GM18861 (cell line): Measurements from ENCODE around the gene RPS6KC1.
"Not testable (repeated sequence)": the region's sequence is repeated elsewhere in the genome, so short reads cannot be mapped to it uniquely, and the experiment has no call there.

Experiments used
- ATAC-seq: cut with Tn5 transposase; IDR thresholded peaks from one replicate; pipeline ENCODE4 v1.9.1; 2021; ENCODE audit not compliant: unreplicated experiment

The RPS6KC1 gene

GRCh38 chr1:213103377-213104306, 52.6 kb downstream of the RPS6KC1 start:
- ATAC-seq, result peak; percentile 34

- ATAC-seq, result peak; percentile 34
Observed at GRCh38 chr1:213104604-213105003, 53.6 kb downstream of the RPS6KC1 start.

GRCh38 chr1:213106298-213106697, 55.3 kb downstream of the RPS6KC1 start:
- ATAC-seq, result no peak

GRCh38 chr1:213107613-213108012, 56.6 kb downstream of the RPS6KC1 start:
- ATAC-seq, result no peak

GRCh38 chr1:213110349-213111300, 59.6 kb downstream of the RPS6KC1 start:
- no peak for ATAC-seq

GRCh38 chr1:213111502-213111901, 60.5 kb downstream of the RPS6KC1 start:
- ATAC-seq, result no peak

GRCh38 chr1:213112723-213113122, 61.7 kb downstream of the RPS6KC1 start:
- ATAC-seq, result not testable (repeated sequence)

GRCh38 chr1:213117699-213118180, 66.7 kb downstream of the RPS6KC1 start:
- ATAC-seq, result not testable (repeated sequence)

GRCh38 chr1:213119794-213120193, 68.8 kb downstream of the RPS6KC1 start:
- ATAC-seq, result no peak

GRCh38 chr1:213120386-213120785, 69.3 kb downstream of the RPS6KC1 start:
- no peak for ATAC-seq

- ATAC-seq, result no peak
Observed at GRCh38 chr1:213120961-213121360, 69.9 kb downstream of the RPS6KC1 start.

GRCh38 chr1:213122514-213122929, 71.5 kb downstream of the RPS6KC1 start:
- ATAC-seq, result no peak

- no peak for ATAC-seq
Observed at GRCh38 chr1:213123087-213123486, 72.0 kb downstream of the RPS6KC1 start.

- no peak for ATAC-seq
Observed at GRCh38 chr1:213123536-213123935, 72.5 kb downstream of the RPS6KC1 start.

- no peak for ATAC-seq
Observed at GRCh38 chr1:213124590-213124989, 73.5 kb downstream of the RPS6KC1 start.

GRCh38 chr1:213125643-213126042, 74.6 kb downstream of the RPS6KC1 start:
- ATAC-seq, result no peak

- no peak for ATAC-seq
Observed at GRCh38 chr1:213127074-213127473, 76.0 kb downstream of the RPS6KC1 start.

- ATAC-seq, result no peak
Observed at GRCh38 chr1:213131851-213132655, 81.0 kb downstream of the RPS6KC1 start.

- no peak for ATAC-seq
Observed at GRCh38 chr1:213135572-213135971, 84.5 kb downstream of the RPS6KC1 start.

GRCh38 chr1:213136190-213136917, 85.3 kb downstream of the RPS6KC1 start:
- ATAC-seq, result no peak
